SW480 (cell line): ENCODE results near the gene ARHGAP5.

ENCODE experiments used
- DNase-seq: peaks from one replicate; pipeline ENCODE4 v3.0.0-alpha.2; 2016; ENCODE audit warnings: low spot score

ARHGAP5 gene

DNA sequence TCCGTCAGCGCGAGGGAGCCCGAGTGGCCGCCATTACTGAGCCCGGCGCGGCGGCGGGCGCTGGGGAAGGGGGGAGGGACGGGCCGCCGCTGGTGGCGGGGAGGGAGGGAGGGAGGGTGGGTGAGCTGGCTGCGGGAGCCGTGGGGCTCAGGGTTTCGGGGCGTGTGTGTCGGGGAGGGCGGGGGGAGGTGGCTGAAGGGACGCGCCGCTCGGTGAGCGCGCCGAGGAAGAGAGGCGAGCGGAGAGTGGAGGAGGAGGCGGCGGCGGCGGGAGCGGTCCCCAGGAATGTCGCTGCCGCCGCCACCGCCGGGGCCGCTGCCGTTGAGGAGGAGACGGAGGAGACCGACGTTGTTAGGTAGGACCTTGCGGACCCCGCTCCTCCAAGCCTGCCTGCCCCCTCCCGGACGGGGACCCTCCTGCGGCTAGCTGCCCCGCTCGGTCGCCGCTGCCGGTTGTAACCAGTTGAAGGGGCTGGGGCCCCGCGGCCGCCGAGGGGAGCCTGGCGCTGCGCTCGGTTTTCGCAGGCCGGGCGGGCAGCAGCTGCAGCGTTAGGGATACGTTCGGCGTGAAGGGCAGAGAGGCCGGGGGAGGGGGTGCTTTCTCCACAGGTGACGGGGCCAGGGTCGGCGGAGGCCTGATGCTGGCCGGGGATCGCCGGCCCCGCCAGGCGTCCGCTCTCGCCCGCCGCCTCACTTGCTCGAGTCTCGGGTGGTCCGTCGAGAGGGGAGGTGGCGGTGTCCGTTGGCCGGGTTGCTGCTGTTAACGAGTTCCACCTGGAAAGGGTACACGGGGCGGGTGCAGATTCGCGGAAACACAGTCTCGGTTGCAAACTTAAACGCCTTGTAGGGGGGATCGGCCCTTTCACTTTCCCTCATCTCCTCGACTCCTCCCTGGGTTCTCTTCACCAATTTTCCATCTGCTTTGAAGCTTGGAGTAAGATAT lies at the start of gene ARHGAP5:
ARHGAP5 (plus strand) TSS at position 224 of the 942 bp plus-strand sequence. CDS start 13,366 bp downstream, outside the sequence.
- DNase-seq: peak; percentile 50

GRCh38 chr14:32028599-32028998 lies 48.5 kb upstream of the ARHGAP5 start:
- peak; percentile 52 for DNase-seq

GRCh38 chr14:32033543-32033942 lies 43.6 kb upstream of the ARHGAP5 start:
- DNase-seq: no peak

- no peak for DNase-seq
Measured at GRCh38 chr14:32038876-32039275, 38.2 kb upstream of the ARHGAP5 start.

GRCh38 chr14:32039401-32040030 lies 37.6 kb upstream of the ARHGAP5 start:
- no peak for DNase-seq

GRCh38 chr14:32043624-32044023 lies 33.5 kb upstream of the ARHGAP5 start:
- no peak for DNase-seq

- DNase-seq: no peak
Measured at GRCh38 chr14:32044454-32044853, 32.6 kb upstream of the ARHGAP5 start.

DNA sequence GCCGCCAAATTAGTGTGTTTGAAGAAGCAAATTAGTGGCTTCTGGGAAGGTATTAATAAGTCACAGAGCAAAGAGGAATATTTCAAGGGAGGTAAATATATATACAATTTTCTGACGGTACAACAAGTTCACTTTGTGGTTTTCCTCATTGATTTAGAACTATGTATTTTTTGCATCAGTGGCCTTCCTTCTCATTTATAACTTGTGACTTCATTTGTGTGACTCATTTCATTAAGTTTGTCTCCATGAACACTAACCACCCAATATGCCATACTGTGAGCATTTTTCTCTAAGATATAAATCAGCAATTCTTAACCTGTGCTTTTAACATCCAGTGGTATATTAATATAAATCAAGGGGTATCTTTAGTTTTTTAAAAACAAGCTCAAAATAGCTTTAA lies 29.3 kb upstream of the ARHGAP5 start:
- DNase-seq: no peak

- DNase-seq: no peak
Measured at GRCh38 chr14:32049361-32050088, 27.6 kb upstream of the ARHGAP5 start.

- no peak for DNase-seq
Measured at GRCh38 chr14:32050878-32051277, 26.2 kb upstream of the ARHGAP5 start.

DNA sequence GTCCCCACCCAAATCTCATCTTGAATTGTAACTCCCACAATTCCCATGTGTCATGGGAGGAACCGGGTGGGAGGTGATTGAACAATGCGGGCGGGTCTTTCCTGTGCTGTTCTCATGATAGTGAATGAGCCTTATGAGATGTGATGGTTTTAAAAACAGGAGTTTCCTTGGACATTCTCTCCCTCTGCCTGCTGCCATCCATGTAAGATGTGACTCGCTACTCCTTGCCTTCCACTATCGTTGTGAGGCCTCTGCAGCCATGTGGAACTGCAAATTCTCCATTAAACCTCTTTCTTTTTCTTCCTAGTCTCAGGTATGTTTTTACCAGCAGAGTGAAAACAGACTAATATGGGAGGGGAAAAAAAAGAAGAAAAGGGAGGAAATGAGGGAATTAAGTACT lies 22.6 kb upstream of the ARHGAP5 start:
- no peak for DNase-seq

GRCh38 chr14:32055175-32055574 lies 21.9 kb upstream of the ARHGAP5 start:
- no peak for DNase-seq

DNA sequence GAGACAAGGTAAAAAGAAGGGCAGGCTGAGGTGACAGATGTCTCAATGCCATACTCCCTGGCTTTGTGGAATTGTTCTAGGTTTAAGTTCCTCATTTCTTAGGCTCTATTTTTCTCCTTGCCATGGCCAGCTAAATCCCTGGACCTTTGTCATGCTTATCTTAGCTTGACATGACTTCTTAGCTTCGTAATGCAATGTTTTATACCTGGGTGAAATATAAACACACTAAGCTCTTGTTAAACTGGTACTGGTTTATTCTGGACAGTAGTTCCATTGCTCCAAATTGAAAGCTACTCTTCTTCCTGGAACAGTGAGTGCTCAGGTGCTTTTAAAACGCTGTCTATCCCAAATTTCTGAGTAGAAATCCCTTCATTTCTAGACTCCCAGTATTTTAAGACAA lies 17.4 kb upstream of the ARHGAP5 start:
- DNase-seq: no peak

DNA sequence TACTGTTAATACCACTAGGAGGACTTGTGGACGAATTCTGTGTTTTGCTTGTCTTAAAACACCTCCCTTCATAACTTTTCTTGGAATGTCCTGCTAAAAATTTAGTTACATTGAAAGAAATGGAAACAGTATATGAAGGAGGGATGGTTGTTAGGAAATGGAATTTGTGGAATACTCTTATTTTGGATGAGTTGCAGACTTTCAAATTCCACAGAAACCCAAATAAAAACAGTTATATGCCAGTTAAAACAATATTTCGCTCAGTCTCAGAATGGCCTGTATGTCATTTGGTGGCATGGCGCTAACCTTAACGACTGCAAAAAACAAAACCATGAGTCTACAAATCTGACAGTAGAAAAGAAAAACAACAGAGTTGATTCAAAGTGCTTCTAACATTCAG lies 12.2 kb upstream of the ARHGAP5 start:
- no peak for DNase-seq

- no peak for DNase-seq
Measured at GRCh38 chr14:32068708-32069107, 8.4 kb upstream of the ARHGAP5 start.

DNA sequence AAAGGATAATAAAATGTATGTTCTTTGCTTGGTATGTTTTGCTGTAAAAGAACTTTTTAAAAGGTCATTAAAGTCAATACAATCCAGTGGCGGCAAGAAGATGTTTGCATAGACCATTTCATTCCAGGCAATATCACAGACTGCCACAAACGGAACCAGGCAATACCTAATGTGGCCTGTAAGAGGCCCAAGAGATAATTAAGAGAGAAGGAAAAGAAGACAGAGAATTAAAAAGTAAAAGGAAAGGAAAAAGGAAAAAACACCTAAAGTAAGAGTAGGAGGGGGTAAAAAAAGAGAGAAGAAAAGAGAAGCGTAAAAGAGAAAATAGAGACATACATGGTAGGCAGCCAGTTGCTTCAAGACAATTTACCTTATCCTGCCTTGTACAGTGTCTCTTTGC lies 6.8 kb upstream of the ARHGAP5 start:
- no peak for DNase-seq

DNA sequence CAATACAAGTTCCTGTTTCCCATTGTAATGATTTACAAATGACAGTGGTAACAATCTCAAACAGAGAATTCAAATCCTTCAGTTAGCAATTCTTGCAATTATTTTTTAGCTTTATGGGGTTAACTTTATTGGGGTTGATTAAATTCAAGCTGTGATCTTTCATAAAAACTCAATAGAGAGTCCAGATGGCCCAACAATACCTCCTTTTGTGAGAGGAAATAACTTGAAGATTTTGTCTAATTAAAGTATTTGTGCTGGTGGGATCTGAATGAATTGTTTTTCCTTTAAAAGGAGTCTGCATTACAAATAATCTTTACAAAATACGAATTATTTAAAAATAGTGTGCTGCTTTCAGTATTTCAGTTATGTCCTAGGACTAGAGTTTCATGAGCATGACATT lies 4.4 kb upstream of the ARHGAP5 start:
- no peak for DNase-seq

DNA sequence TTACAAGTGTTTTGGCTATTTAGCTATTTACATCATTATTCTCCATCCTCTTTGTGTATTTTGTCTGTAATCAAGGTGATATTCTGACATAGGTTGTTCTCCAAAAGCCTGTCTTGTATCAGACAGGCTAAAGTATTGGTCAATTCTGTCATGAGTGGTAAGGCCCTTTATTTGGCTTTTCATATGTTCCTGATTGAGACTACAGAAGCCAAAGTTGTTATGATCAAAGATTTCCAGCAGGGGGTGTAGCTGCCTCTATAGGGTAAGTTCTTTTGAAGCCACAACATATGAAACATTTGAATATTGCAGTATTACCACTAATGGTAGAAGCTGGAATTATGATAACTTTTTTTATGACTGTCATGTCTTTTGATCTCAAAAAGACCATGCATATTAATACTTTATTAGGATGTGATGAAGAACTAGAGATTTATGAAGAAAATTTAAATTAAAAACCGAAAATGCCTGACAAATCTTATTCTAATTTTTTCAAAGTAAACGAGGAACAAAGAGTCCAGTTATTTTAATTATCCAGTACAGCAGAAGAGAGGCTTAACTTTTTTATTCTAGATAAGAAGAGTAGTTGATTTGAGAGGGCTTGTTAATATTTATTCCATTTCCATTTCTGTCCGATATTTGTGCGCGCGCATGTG lies 3.4 kb upstream of the ARHGAP5 start:
- DNase-seq: peak; percentile 86

DNA sequence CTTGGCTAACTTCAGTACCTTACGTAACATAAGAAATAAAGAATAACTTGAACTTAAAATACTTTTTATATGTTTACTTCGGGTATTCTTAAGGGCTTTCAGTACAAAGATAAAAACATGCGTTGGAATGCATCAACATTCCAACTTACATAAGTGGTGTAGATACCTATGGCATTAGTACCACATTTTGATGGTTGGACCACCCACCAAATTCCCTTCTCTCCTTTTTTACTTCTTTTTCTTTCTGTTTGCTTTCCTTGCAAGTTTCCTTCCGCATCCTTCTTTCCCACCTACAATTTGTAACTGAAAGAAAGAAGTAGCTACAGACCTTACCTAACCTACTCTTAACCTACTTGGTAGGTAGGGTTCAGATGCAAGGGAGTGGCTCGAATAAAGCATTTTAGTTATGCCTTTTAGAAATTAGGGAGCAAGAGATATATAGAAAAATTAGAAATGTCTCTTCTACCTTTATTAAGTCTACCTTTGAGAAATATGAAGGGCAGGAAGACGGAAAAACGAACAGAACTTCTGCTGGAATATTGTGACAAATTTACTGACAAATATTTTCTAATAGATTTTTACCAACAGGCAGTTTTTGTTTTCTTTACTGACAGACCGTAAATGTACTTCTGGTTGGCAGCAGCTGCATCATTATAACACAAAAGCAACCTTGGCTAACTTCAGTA lies 2.1 kb upstream of the ARHGAP5 start:
- peak; percentile 12 for DNase-seq

GRCh38 chr14:32075672-32076277 lies 1.3 kb upstream of the ARHGAP5 start:
- peak; percentile 29 for DNase-seq
